GM12865 (cell line): Measurements from ENCODE around the gene TTLL5.
A peak's percentile ranks its signal among the peaks of the same experiment; 100 is the strongest.

ENCODE experiments used
- DNase-seq: peaks from one replicate; pipeline ENCODE4 v3.0.0; 2010; ENCODE audit warnings: low read depth
- H3K4me3 ChIP-seq: 2 replicates; pipeline ENCODE4 v1.5.1; 2011; ENCODE audit warnings: mild to moderate bottlenecking, low read depth, low read length, control low read depth
- TF ChIP-seq, protein P1 (sequence below): IDR thresholded peaks from 2 replicates; pipeline ENCODE4 v1.5.1; 2011; ENCODE audit warnings: low read length, control low read depth, low read depth, inconsistent platforms; ENCODE audit not compliant: insufficient read depth; ENCODE audit errors: missing control alignments

Gene TTLL5

DNA sequence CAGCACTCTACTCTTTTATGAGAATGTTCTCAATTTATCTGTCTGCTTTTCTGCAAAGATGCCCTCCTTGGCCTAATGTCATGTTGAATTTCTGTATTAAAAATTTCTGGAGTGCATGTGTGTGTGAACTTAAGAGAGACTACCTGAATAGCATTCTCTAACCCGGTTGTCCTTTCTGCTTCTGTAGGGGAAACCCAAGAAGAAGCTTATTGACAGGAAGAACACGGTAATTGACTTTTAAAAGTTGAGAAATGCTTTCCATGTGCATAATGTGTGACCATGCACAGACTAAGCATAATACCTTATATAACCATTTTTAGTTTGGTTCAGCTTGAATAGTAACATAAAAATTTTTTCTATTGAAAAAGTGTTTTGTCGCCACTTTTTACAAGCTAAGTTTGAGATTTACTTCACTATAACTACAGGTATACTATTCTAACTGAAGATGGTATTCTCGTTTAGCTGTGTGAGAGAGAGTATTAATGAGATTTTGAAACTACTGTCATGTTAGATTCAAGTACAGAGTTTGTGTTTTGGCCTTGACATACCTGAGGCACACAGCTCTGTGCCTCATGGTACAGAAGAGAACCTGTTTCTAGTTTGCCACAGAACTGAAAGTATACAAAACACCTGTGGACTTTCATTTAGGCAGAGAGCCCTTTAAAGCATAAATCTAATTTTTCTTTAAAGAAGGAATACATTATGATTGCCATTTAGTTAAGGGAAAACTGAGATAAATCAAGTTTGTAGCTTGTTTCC is 96.8 kb downstream of the TTLL5 start:
- H3K4me3 ChIP-seq, result no peak overlapping the region
- DNase-seq, result peak; percentile 43
- TF ChIP-seq, protein P1, sequence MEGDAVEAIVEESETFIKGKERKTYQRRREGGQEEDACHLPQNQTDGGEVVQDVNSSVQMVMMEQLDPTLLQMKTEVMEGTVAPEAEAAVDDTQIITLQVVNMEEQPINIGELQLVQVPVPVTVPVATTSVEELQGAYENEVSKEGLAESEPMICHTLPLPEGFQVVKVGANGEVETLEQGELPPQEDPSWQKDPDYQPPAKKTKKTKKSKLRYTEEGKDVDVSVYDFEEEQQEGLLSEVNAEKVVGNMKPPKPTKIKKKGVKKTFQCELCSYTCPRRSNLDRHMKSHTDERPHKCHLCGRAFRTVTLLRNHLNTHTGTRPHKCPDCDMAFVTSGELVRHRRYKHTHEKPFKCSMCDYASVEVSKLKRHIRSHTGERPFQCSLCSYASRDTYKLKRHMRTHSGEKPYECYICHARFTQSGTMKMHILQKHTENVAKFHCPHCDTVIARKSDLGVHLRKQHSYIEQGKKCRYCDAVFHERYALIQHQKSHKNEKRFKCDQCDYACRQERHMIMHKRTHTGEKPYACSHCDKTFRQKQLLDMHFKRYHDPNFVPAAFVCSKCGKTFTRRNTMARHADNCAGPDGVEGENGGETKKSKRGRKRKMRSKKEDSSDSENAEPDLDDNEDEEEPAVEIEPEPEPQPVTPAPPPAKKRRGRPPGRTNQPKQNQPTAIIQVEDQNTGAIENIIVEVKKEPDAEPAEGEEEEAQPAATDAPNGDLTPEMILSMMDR, result no peak

DNA sequence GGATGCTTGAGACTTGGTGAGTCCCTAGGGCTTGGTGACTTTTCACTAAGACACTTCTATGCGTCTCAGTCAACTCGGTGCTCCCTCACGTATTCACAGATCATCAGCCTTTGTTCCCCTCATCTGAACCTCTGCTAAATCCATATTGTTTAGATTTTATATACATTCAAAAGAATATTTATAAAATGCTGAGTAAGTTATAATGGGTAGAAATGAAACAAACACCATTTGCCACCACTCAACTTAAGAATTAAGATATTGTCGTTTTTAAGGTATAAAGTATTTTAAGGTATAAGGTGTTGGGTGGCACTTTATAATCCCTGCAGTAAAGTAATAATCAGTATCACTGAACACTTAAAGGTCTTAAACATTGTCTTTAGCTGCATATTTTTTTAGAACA is 103.0 kb downstream of the TTLL5 start:
- H3K4me3 ChIP-seq, result no peak overlapping the region
- no peak for DNase-seq

DNA sequence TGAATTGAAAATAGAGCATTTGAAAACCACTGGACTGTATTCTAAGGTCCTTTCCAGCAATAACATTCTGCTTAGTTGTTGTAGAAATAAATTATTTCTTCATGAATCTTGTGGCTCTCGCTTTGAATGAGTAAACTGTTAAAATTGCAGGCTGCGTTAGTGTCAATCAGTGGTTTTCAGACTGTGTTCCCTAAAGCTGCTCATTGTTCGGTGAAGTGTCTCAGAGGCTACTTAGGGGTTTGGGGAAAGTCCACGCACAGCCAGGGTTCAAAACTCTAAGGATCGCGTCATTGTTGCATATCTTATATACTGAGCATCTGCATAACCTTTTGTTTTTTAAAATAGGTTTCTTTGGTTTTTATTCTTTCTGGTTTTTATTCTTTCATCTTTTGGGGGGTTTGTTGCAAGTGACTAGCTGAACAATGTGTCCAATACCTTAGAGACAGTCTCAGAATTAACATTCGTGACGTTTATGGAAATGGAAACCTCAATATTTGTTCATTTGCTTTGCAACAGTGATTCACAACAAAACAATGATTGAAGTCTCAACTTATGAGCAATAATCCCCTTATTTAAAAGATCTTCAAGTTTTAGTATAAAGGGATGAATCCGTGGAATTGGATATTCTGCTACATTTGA is 108.1 kb downstream of the TTLL5 start:
- peak; percentile 40 for DNase-seq
- TF ChIP-seq, protein P1, result no peak
- no peak overlapping the region for H3K4me3 ChIP-seq

More for the DNA sequence above, 103.0 kb downstream of the TTLL5 start:
- TF ChIP-seq, protein P1, result no peak

DNA sequence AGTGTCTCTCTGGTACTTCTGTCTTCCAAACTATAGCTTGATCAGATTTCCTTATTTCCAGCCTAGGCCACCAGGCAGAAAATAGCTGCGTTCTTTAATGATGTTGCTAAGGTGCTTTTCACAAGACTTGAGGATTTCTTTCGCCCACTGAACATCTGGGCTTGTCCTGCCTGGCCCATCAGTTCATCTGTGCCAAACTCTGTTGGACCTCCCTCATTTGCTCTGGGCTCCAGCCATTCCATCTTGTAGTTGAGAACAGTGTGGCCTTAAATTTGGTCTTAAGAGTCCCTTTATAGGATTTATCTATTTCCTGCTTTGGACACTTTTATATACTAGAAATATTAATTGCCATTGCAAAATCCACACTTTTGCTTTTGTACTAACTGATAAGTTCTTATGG is 109.6 kb downstream of the TTLL5 start:
- H3K4me3 ChIP-seq, result no peak overlapping the region
- TF ChIP-seq, protein P1, result no peak
- DNase-seq, result no peak

GRCh38 chr14:75771595-75771994 is 110.5 kb downstream of the TTLL5 start:
- TF ChIP-seq, protein P1, result no peak
- DNase-seq, result no peak
- no peak overlapping the region for H3K4me3 ChIP-seq

- H3K4me3 ChIP-seq, result no peak overlapping the region
- TF ChIP-seq, protein P1, result no peak
- DNase-seq, result no peak
Measured at GRCh38 chr14:75773046-75773445, 112.0 kb downstream of the TTLL5 start.
